ENCODE measurements around the gene SLC9A1. TPM values are rescaled to one million over a fixed set of nuclear protein-coding genes. Genes with fewer than 3 reads are reported as not detected.

The SLC9A1 gene
- total and polyA plus RNA-seq, 2 of the 8 experiments (the other 6 are each of a cell fraction or from before 2014, with no cell fraction given) = 11.3 to 25.1 TPM

DNA sequence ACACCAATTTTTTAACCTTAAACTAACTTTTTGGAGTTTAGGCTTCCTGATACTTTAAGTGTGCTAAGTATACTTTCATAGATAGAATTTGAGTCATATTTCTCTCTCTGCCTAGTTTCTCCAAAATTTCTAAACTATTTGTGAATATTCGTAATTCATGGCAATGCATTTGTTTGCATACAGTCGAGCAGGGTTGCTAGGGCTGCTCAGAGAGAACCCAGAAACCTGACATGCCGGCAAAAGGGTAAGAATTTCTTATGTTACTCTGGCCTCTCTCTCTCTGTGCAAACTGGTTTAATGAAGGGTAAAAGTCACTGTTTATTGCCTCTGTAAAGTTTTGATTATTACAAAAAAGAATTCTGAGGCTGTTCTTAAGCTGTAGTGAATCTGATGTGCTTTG, 25.1 kb upstream of the SLC9A1 start:
- Histone ChIP-seq H2AFZ (ENCODE audit: low read length) (no peak overlapping the region), H3K4me1 (replicated peaks in 1 of 4; ENCODE audit: control insufficient read depth in 3 of 4, insufficient read depth in 4 of 4, low read length in 3 of 4) (no peaks in the 10 kb centered on the region), H3K23ac (ENCODE audit: insufficient read length) (no peak overlapping the region), H3K23me2 (ENCODE audit: low read depth, low read length) (no peaks in the 10 kb centered on the region), H2BK12ac (ENCODE audit: low read depth, low read length) (no peak overlapping the region), H3K79me1 (ENCODE audit: low read depth, low read length) (no peaks in the 10 kb centered on the region), H4K91ac (replicated peaks; ENCODE audit: insufficient read length, low read length) (no peak overlapping the region), H3K18ac (ENCODE audit: extremely low read depth, low read length) (no peak overlapping the region), H3K4me3 (ENCODE audit: extremely low read depth in 1 of 4, insufficient read depth in 2 of 4, low read depth in 3 of 4, low read length in 4 of 4) (no peak overlapping the region), H2BK120ac (replicated peaks; ENCODE audit: low read depth, low read length) (no peak overlapping the region), H2AK5ac (ENCODE audit: low read depth, low read length) (no peak overlapping the region), H3K9me3 (ENCODE audit: insufficient read depth in 2 of 2, low read depth in 1 of 2, low read length in 1 of 2) (peaks cover 19 to 28% of the 10 kb centered on the region in 2 experiments; a peak in 3 of 4 replicates), H3K27ac (ENCODE audit: low read depth, low read length) (no peak overlapping the region), H3K36me3 (ENCODE audit: control insufficient read depth in 2 of 4, insufficient read depth in 4 of 4, low read length in 3 of 4) (peaks cover 0 to 3% (median 0%) of the 10 kb centered on the region in 4 experiments; a peak in 2 of 8 replicates), H3K56ac (replicated peaks; ENCODE audit: insufficient read length, low read depth, low read length) (no peak overlapping the region), H2BK15ac (ENCODE audit: low read length) (no peak overlapping the region), H3K27me3 (replicated peaks in 1 of 4; ENCODE audit: control insufficient read depth in 3 of 4, extremely low read depth in 1 of 4, insufficient read depth in 3 of 4, low read length in 3 of 4) (no peaks in the 10 kb centered on the region), H2BK20ac (ENCODE audit: low read length) (no peak overlapping the region), H4K20me1 (replicated peaks in 1 of 2; ENCODE audit: control insufficient read depth in 1 of 2, insufficient read depth in 2 of 2, low read length in 2 of 2) (no peaks in the 10 kb centered on the region), H3K79me2 (ENCODE audit: control insufficient read depth in 1 of 2, insufficient read depth in 2 of 2, low read length in 2 of 2) (no peaks in the 10 kb centered on the region), H3K4ac (replicated peaks; ENCODE audit: insufficient read length, low read depth, low read length) (no peak overlapping the region), H3K4me2 (ENCODE audit: insufficient read depth in 1 of 2, low read depth in 2 of 2, low read length in 2 of 2) (no peak overlapping the region), H4K5ac (ENCODE audit: insufficient read length, low read depth, low read length) (no peak overlapping the region), H3K9ac (replicated peaks in 1 of 4; ENCODE audit: extremely low read depth in 1 of 4, low read depth in 3 of 4, low read length in 3 of 4) (no peak overlapping the region), H2BK5ac (ENCODE audit: low read depth, low read length) (no peak overlapping the region), H3K14ac (ENCODE audit: insufficient read length) (no peak overlapping the region), H4K8ac (ENCODE audit: extremely low read depth, insufficient read depth, low read length) (no peak overlapping the region)
- WGBS, 2 experiments (ENCODE audit: extremely low coverage in 1 of 2, insufficient coverage in 1 of 2, insufficient read length in 1 of 2, insufficient replicate concordance in 2 of 2, low coverage in 1 of 2, low lambda C conversion rate in 2 of 2, missing lambda C conversion rate in 1 of 2) = 81% methylated on average over 3 of the region's 3 CpGs; no CpG with 5 or more reads in 1 of the 2 experiments
- FAIRE-seq (no peak), DNase-seq (ENCODE audit: low read depth in 1 of 2, low spot score in 2 of 2) (no peak)
- POLR2A ChIA-PET (ENCODE audit: partially characterized antibody) = no interaction called here
- CTCF ChIA-PET (ENCODE audit: partially characterized antibody) = interaction anchor here (0.6 kb wide), 1 partner anchor 359 kb away, joined by 3 read pairs; no protein-coding TSS in a partner anchor
- TF ChIP-seq EGR1 (IDR thresholded peaks at IDR 0.05; ENCODE audit: borderline replicate concordance, low read depth, low read length) (no peak), BACH1 (IDR thresholded peaks at IDR 0.05; ENCODE audit: low read length) (no peak), POLR2AphosphoS5 (IDR thresholded peaks at IDR 0.05; ENCODE audit: low read depth, low read length) (no peak), POU5F1 (IDR thresholded peaks at IDR 0.05; ENCODE audit: low read depth, low read length) (no peak), SUZ12 (IDR thresholded peaks at IDR 0.05; ENCODE audit: low read length) (no peak), GTF2F1 (IDR thresholded peaks at IDR 0.05; ENCODE audit: borderline replicate concordance, low read depth, low read length) (no peak), CBX8 (IDR thresholded peaks at IDR 0.05; ENCODE audit: borderline replicate concordance, low read depth, low read length) (no peak)
- TF ChIP-seq, protein P1, sequence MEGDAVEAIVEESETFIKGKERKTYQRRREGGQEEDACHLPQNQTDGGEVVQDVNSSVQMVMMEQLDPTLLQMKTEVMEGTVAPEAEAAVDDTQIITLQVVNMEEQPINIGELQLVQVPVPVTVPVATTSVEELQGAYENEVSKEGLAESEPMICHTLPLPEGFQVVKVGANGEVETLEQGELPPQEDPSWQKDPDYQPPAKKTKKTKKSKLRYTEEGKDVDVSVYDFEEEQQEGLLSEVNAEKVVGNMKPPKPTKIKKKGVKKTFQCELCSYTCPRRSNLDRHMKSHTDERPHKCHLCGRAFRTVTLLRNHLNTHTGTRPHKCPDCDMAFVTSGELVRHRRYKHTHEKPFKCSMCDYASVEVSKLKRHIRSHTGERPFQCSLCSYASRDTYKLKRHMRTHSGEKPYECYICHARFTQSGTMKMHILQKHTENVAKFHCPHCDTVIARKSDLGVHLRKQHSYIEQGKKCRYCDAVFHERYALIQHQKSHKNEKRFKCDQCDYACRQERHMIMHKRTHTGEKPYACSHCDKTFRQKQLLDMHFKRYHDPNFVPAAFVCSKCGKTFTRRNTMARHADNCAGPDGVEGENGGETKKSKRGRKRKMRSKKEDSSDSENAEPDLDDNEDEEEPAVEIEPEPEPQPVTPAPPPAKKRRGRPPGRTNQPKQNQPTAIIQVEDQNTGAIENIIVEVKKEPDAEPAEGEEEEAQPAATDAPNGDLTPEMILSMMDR (IDR thresholded peaks at IDR 0.05; ENCODE audit: control extremely low read depth in 1 of 3, insufficient read depth in 1 of 3, low read depth in 1 of 3, low read length in 3 of 3) = no peak

All from H1 (cell line).